Natural killer cell (primary cell): ENCODE measurements around the gene MYLIP. TPM values are rescaled to one million over a fixed set of nuclear protein-coding genes. Genes with fewer than 3 reads are reported as not detected.

Experiments used
- ATAC-seq, 3 donors: fragments of 150-1000 bp in 2 of 3; fragments of 200-7000 bp in 1 of 3; cut with Tn5 transposase; 1 replicate in 1 of 3; 2 replicates in 2 of 3; pipeline ENCODE4 v1.10.0; 2021; ENCODE audit warnings: mild to moderate bottlenecking in 2 of 3, moderate library complexity in 2 of 3
- DNase-seq, 2 donors: peaks; one replicate each; pipeline versions ENCODE4 v3.0.0 to v3.0.0-alpha.2; 2013 to 2021; ENCODE audit warnings: mixed read lengths in 1 of 2
- H3K27ac ChIP-seq: one replicate; pipeline ENCODE4 v1.5.1; 2013; ENCODE audit warnings: mild to moderate bottlenecking, low read length
- H3K27me3 ChIP-seq: one replicate; pipeline ENCODE4 v1.6.1; 2013; ENCODE audit warnings: low read length; ENCODE audit not compliant: control insufficient read depth, insufficient read depth
- H3K36me3 ChIP-seq: one replicate; pipeline ENCODE4 v1.6.1; 2013; ENCODE audit warnings: low read length; ENCODE audit not compliant: control insufficient read depth, insufficient read depth
- H3K4me1 ChIP-seq: one replicate; pipeline ENCODE4 v1.6.1; 2013; ENCODE audit warnings: low read length; ENCODE audit not compliant: control insufficient read depth, insufficient read depth
- H3K4me3 ChIP-seq: one replicate; pipeline ENCODE4 v1.5.1; 2013; ENCODE audit warnings: low read length
- H3K9me3 ChIP-seq: one replicate; pipeline ENCODE4 v1.6.1; 2013; ENCODE audit warnings: low read length; ENCODE audit not compliant: control insufficient read depth, insufficient read depth
- H3K27ac Mint-ChIP-seq, 2 donors: one replicate each; pipeline ENCODE4 v1.8.0; 2022; ENCODE audit warnings: mild to moderate bottlenecking in 2 of 2, mixed read lengths in 2 of 2, moderate library complexity in 1 of 2
- H3K27me3 Mint-ChIP-seq, 2 donors: one replicate each; pipeline ENCODE4 v1.8.0; 2022; ENCODE audit warnings: low read depth in 2 of 2, mixed read lengths in 2 of 2
- H3K36me3 Mint-ChIP-seq: one replicate; pipeline ENCODE4 v1.8.0; 2022; ENCODE audit warnings: mixed read lengths
- H3K4me1 Mint-ChIP-seq, 2 donors: one replicate each; pipeline ENCODE4 v1.8.0; 2022; ENCODE audit warnings: mixed read lengths in 2 of 2
- H3K4me3 Mint-ChIP-seq: one replicate; pipeline ENCODE4 v1.8.0; 2022; ENCODE audit warnings: mild to moderate bottlenecking, moderate library complexity, mixed read lengths
- H3K9me3 Mint-ChIP-seq, 2 donors: one replicate each; pipeline ENCODE4 v1.8.0; 2022; ENCODE audit warnings: mixed read lengths in 2 of 2
- WGBS: methylation state at CpG from one replicate; pipeline ENCODE4 v1.1.7; 2013; ENCODE audit warnings: missing lambda C conversion rate; ENCODE audit not compliant: insufficient coverage; 5-methylcytosine and 5-hydroxymethylcytosine counted together
- intact Hi-C: fragments of 100-400 bp; cut with micrococcal nuclease; formaldehyde crosslinking; loops from one replicate; pipeline ENCODE4 v1.14.2; 2022
- total RNA-seq, 4 donors: library from RNA; stranded (reverse); fragments of 120-200 nt in 1 of 4; gene quantifications; one replicate each; pipeline versions ENCODE4 v1.2.3 to v1.2.4, GENCODE V29; 2013 to 2022
- TF ChIP-seq, protein P1 (sequence below): fragments of 200-600 bp; IDR thresholded peaks from one replicate; pipeline ENCODE4 v1.8.0; 2022; ENCODE audit warnings: antibody characterized with exemption

MYLIP gene
- total RNA-seq, 3 donors from 2014 or later (not counting 1 experiment from before 2014, with no cell fraction given), result 127 to 207 (median 150) TPM

DNA sequence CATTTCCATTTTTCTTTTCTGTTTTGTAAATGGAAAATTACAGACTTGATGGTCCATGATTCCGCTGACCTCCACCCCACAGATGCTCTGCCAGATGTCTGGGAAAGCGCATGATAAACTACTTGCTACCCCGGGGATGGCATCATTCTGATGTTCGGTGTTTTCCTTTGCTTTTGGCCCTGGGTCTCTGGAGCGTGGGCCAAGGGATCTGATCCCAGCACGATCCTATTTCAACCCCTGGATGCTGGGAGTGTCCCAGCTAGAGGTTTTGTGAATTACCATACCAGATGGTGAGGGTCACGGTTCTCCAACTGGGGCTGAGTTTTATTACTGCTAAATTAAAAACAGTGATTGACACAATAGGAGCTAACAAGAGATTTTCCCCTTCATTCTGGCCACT is 25.2 kb upstream of the MYLIP start:
- Histone ChIP-seq H3K4me3 (no peak overlapping the region), H3K9me3 (no peaks in the 10 kb centered on the region), H3K27me3 (no peaks in the 10 kb centered on the region), H3K27ac (no peak overlapping the region), H3K36me3 (no peaks in the 10 kb centered on the region), H3K4me1 (no peaks in the 10 kb centered on the region)
- Mint-ChIP-seq H3K4me3 (no peak overlapping the region), H3K4me1 (no peaks in the 10 kb centered on the region), H3K9me3 (peaks cover 6 to 8% of the 10 kb centered on the region in 2 donors), H3K27me3 (peaks cover 0 to 2% of the 10 kb centered on the region in 2 donors), H3K27ac (no peak overlapping the region), H3K36me3 (peaks cover 5% of the 10 kb centered on the region)
- TF ChIP-seq, protein P1, sequence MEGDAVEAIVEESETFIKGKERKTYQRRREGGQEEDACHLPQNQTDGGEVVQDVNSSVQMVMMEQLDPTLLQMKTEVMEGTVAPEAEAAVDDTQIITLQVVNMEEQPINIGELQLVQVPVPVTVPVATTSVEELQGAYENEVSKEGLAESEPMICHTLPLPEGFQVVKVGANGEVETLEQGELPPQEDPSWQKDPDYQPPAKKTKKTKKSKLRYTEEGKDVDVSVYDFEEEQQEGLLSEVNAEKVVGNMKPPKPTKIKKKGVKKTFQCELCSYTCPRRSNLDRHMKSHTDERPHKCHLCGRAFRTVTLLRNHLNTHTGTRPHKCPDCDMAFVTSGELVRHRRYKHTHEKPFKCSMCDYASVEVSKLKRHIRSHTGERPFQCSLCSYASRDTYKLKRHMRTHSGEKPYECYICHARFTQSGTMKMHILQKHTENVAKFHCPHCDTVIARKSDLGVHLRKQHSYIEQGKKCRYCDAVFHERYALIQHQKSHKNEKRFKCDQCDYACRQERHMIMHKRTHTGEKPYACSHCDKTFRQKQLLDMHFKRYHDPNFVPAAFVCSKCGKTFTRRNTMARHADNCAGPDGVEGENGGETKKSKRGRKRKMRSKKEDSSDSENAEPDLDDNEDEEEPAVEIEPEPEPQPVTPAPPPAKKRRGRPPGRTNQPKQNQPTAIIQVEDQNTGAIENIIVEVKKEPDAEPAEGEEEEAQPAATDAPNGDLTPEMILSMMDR, result no peak
- ATAC-seq, result no peak
- WGBS, result 95% methylated on average over 7 of the region's 7 CpGs
- DNase-seq, result no peak
- intact Hi-C loops, result no loop called here

DNA sequence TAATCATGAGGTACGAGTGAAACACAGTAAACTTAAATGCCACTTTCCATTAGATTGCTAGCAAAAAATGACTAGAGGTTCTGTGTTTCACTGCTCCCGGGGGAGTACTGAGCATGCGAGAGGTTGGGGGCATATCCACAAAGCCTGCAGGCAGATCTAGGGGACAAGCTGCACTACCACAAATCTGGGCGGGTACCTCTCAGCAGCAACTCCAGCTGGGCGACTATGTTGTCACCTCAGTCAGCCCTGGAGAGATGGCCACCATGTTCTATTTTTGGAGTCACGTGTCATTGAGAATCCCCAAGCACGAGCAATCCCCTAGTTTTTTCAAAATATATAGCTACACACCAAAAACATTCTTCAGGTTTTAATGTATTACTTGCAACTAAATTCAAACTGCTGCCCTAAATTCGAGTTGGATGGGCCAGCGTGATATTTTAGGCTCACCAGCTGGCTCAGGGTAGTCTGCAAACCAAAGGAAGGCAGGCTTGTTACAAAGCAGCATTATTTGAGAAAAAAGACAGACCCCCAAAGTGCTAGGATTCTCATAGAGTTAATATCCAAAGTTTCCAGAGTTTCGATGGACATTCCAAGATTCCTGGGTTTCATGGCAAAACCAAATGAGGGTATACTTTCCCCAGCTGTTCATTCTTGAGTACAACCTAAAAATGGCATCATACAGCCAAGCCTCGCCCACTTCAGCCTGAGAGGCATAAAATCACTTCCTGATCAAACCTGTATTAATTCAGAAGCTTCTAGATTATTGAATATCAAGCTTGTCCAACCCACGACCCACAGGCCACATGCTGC is 24.1 kb upstream of the MYLIP start:
- peaks cover 5% of the 10 kb centered on the region for H3K36me3 Mint-ChIP-seq
- H3K27me3 Mint-ChIP-seq, result peaks cover 0 to 2% of the 10 kb centered on the region in 2 donors
- H3K27ac Mint-ChIP-seq, result no peak overlapping the region
- no peak overlapping the region for H3K4me3 ChIP-seq
- no peaks in the 10 kb centered on the region for H3K27me3 ChIP-seq
- 83% methylated on average over 12 of the region's 12 CpGs for WGBS
- intact Hi-C loops, result no loop called here
- H3K27ac ChIP-seq, result no peak overlapping the region
- no peaks in the 10 kb centered on the region for H3K4me1 Mint-ChIP-seq
- H3K9me3 Mint-ChIP-seq, result peaks cover 2 to 6% of the 10 kb centered on the region in 2 donors
- H3K36me3 ChIP-seq, result no peaks in the 10 kb centered on the region
- TF ChIP-seq, protein P1, result no peak
- H3K4me3 Mint-ChIP-seq, result no peak overlapping the region
- no peak for DNase-seq
- H3K4me1 ChIP-seq, result no peaks in the 10 kb centered on the region
- no peak for ATAC-seq
- no peaks in the 10 kb centered on the region for H3K9me3 ChIP-seq

DNA sequence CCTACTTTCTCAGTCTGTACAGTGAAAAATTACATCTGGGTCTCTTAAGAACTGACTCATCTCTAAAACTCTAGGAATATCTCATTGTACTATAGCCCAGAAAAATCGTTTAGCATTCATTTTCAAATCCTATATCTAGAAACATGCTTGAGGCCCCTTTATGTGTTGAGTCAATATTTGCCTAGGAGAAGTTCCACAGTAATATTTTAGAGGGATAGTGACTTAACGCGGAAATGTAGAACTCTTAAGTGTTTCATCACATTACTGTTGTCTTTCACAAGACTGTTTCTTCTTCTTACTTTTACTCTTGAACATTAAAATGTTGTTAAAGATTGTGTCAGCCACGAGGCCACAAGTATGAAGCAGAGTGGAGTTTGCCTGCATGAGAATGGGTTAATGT is 23.0 kb upstream of the MYLIP start:
- peaks cover under 1% of the 10 kb centered on the region for H3K36me3 Mint-ChIP-seq
- H3K36me3 ChIP-seq, result no peaks in the 10 kb centered on the region
- no peak overlapping the region for H3K4me3 Mint-ChIP-seq
- no peaks in the 10 kb centered on the region for H3K9me3 ChIP-seq
- no CpG with 5 or more reads among the region's 4 CpGs for WGBS
- H3K27me3 Mint-ChIP-seq, result peaks cover 0 to 6% of the 10 kb centered on the region in 2 donors
- peaks cover 0 to under 1% of the 10 kb centered on the region in 2 donors for H3K9me3 Mint-ChIP-seq
- DNase-seq (no peak), ATAC-seq (no peak)
- H3K4me3 ChIP-seq, result no peak overlapping the region
- no peaks in the 10 kb centered on the region for H3K4me1 ChIP-seq
- TF ChIP-seq, protein P1, result no peak
- intact Hi-C loops, result no loop called here
- no peak overlapping the region for H3K27ac ChIP-seq
- no peaks in the 10 kb centered on the region for H3K27me3 ChIP-seq
- no peaks in the 10 kb centered on the region for H3K4me1 Mint-ChIP-seq
- no peak overlapping the region for H3K27ac Mint-ChIP-seq
